OCI-LY3 (cell line): Measurements from ENCODE around the gene HOXA3.

Experiments used
- H2AFZ ChIP-seq: fragments of 200-600, 300-600 bp; shearing (Covaris generic); 2 replicates; pipeline ENCODE4 v1.6.0; 2014; ENCODE audit warnings: antibody characterized with exemption, low read depth, low read length
- H3K27ac ChIP-seq: fragments of 200-600, 300-600 bp; sonication (generic); 2 replicates; pipeline ENCODE4 v1.5.1; 2014; ENCODE audit warnings: mild to moderate bottlenecking, low read length, moderate library complexity, mixed read lengths
- H3K27me3 ChIP-seq: fragments of 200-600, 300-600 bp; sonication (generic); 2 replicates; pipeline ENCODE4 v1.6.1; 2014; ENCODE audit warnings: low read depth, low read length, mixed read lengths
- H3K36me3 ChIP-seq: fragments of 200-600, 300-600 bp; sonication (generic); replicated peaks from 2 replicates; pipeline ENCODE3; 2014; ENCODE audit warnings: low read depth, low read length, mixed read lengths
- H3K4me1 ChIP-seq: fragments of 300-600, 200-600 bp; sonication (generic); 2 replicates; pipeline ENCODE4 v1.6.1; 2014; ENCODE audit warnings: low read length, mixed read lengths
- H3K4me2 ChIP-seq: fragments of 200-600, 300-600 bp; sonication (generic); 2 replicates; pipeline ENCODE4 v1.6.1; 2014; ENCODE audit warnings: low read length, mixed read lengths
- H3K4me3 ChIP-seq: fragments of 300-600, 200-600 bp; sonication (generic); 2 replicates; pipeline ENCODE4 v1.5.1; 2014; ENCODE audit warnings: antibody characterized with exemption, mild to moderate bottlenecking, low read length, moderate library complexity
- H3K79me2 ChIP-seq: fragments of 300-600, 200-600 bp; shearing (Covaris generic); 2 replicates; pipeline ENCODE4 v1.6.1; 2014; ENCODE audit warnings: mild to moderate bottlenecking, low read length, mixed read lengths
- H3K9ac ChIP-seq: fragments of 300-600, 200-600 bp; shearing (Covaris generic); 2 replicates; pipeline ENCODE4 v1.6.0; 2014; ENCODE audit warnings: mild to moderate bottlenecking, low read length, moderate library complexity
- H3K9me3 ChIP-seq: fragments of 200-600, 300-600 bp; shearing (Covaris generic); 2 replicates; pipeline ENCODE4 v1.6.1; 2014; ENCODE audit warnings: low read length, mixed read lengths; ENCODE audit not compliant: insufficient read depth
- H4K20me1 ChIP-seq: fragments of 200-600, 300-600 bp; sonication (generic); 2 replicates; pipeline ENCODE4 v1.6.1; 2016; ENCODE audit warnings: low read length, mixed read lengths; ENCODE audit not compliant: insufficient read depth
- CTCF ChIP-seq: fragments of 200-600, 300-600 bp; sonication (generic); IDR thresholded peaks from 2 replicates; pipeline ENCODE4 v1.5.1; 2014; ENCODE audit warnings: antibody characterized with exemption, low read length, low read depth
- EZH2phosphoT487 ChIP-seq: fragments of 200-600 bp; shearing (Covaris generic); IDR thresholded peaks from 2 replicates; pipeline ENCODE4 v1.6.1; 2018; ENCODE audit warnings: antibody characterized with exemption, mixed run types, low read depth

The HOXA3 gene

DNA sequence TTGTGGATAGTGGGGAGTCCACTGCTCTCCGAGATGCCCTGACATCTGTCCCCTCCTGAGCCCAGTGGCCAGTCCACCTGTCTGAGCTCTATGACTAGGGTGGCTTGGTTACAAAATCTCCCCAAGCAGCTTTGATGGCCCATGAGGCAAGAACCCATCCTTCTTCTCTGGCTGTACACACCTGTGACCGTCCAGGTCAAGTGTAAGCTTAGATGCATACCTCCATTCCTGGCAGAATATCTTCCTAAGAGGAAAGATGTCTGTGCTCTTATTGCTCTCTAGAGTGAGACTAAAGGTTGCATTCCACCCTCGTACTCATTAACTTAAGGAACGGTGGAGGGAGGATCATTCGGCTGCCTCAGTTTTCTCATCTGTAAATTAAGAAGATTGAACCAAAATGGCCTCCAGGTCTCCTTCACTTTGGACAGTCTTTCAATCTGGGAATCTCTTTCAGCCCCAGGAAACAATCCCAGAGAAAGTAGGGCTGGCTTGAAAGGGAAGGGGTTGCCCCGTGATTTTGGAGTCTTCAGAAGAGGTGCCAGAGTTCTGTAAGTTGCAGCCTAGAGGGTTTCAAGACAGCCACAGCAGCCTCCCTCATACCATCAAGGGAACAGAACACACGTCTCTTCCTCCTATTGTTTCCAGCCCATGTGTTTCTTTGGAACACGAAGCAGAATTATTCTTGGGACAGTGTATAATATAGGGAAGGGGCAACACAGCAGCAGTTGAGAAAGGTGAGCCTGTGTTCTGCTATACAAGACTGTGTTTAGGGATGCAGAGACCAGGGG lies 27.3 kb downstream of the HOXA3 start:
- Histone ChIP-seq H2AFZ (no peak overlapping the region), H3K9me3 (no peaks in the 10 kb centered on the region), H3K4me3 (no peak overlapping the region), H3K27me3 (no peaks in the 10 kb centered on the region; the same call in 1 of the 2 replicates), H3K4me2 (no peak overlapping the region), H3K79me2 (no peaks in the 10 kb centered on the region), H3K36me3 (no peaks in the 10 kb centered on the region), H4K20me1 (no peaks in the 10 kb centered on the region), H3K27ac (no peak overlapping the region), H3K4me1 (no peaks in the 10 kb centered on the region), H3K9ac (no peak overlapping the region)
- no peak for TF ChIP-seq EZH2phosphoT487
- no peak for TF ChIP-seq CTCF

DNA sequence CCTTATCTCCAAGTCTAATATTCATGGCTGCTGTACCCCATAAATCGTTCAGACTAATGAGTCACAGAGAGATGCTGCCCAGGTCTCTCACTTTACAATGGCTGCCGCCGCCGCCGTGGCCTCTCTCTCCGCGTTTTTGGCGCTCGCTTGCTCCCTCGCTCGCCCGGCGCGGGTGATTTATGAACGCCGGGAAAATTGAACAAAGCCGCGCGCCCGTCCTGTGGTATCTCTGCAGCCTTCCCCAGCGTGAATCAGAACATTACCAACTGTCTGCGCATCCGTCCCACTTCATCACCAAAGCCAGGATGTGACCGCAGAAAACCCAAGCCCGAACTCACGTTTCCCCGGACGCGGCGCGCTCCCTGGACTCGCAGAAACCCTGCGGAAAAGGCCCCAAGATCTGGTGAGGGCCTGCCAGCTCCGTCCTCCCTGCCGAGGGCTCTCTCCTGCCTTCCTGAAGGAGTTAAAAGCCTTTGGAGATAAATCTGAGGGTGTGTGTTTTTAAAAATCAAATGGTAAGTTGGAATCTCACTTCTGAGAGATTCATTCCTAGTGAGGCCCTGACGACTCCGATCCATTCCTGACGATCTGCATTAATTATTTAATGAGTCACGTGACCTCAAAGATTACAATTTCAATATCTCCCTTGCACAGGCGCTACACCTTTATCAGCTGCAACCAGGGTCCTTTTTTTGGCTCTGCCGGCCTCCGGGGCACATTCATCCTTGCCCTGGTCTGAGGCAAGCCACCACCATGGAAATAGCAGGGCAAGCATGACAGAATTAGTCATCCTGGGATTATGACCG lies 28.1 kb downstream of the HOXA3 start:
- no peak overlapping the region for H3K27ac ChIP-seq
- no peaks in the 10 kb centered on the region for H3K36me3 ChIP-seq
- no peak overlapping the region for H3K9ac ChIP-seq
- no peak overlapping the region for H2AFZ ChIP-seq
- no peaks in the 10 kb centered on the region; the same call in 1 of the 2 replicates for H3K27me3 ChIP-seq
- H3K4me2 ChIP-seq, result no peak overlapping the region
- no peak overlapping the region for H3K4me3 ChIP-seq
- H3K9me3 ChIP-seq, result no peaks in the 10 kb centered on the region
- H3K4me1 ChIP-seq, result no peaks in the 10 kb centered on the region
- TF ChIP-seq CTCF (no peak), EZH2phosphoT487 (no peak)
- H4K20me1 ChIP-seq, result no peaks in the 10 kb centered on the region
- no peaks in the 10 kb centered on the region for H3K79me2 ChIP-seq

- no peaks in the 10 kb centered on the region; the same call in 1 of the 2 replicates for H3K27me3 ChIP-seq
- no peaks in the 10 kb centered on the region for H3K79me2 ChIP-seq
- H3K9ac ChIP-seq, result no peak overlapping the region
- H3K4me1 ChIP-seq, result no peaks in the 10 kb centered on the region
- no peak overlapping the region for H2AFZ ChIP-seq
- H3K36me3 ChIP-seq, result no peaks in the 10 kb centered on the region
- H3K27ac ChIP-seq, result no peak overlapping the region
- TF ChIP-seq CTCF, result no peak
- no peak for TF ChIP-seq EZH2phosphoT487
- H4K20me1 ChIP-seq, result no peaks in the 10 kb centered on the region
- H3K4me3 ChIP-seq, result no peak overlapping the region
- no peak overlapping the region for H3K4me2 ChIP-seq
- no peaks in the 10 kb centered on the region for H3K9me3 ChIP-seq
These were observed 28.8 kb downstream of the HOXA3 start for GRCh38 chr7:27123477-27124053.

GRCh38 chr7:27123007-27123476 lies 29.3 kb downstream of the HOXA3 start:
- Histone ChIP-seq H3K9me3 (no peaks in the 10 kb centered on the region), H3K4me3 (no peak overlapping the region), H2AFZ (no peak overlapping the region), H3K27ac (no peak overlapping the region), H3K9ac (no peak overlapping the region), H3K79me2 (no peaks in the 10 kb centered on the region), H3K4me1 (no peaks in the 10 kb centered on the region), H4K20me1 (no peaks in the 10 kb centered on the region), H3K27me3 (no peaks in the 10 kb centered on the region; the same call in 1 of the 2 replicates), H3K4me2 (no peak overlapping the region), H3K36me3 (no peaks in the 10 kb centered on the region)
- TF ChIP-seq CTCF (no peak), EZH2phosphoT487 (no peak)
